GM23338 (cell line): ENCODE measurements around the gene RTKN.
"Not testable (repeated sequence)": the region's sequence is repeated elsewhere in the genome, so short reads cannot be mapped to it uniquely, and the experiment has no call there.

ENCODE experiments used
- CREB1 ChIP-seq: fragments of 250-450 bp; sonication (Bioruptor Pico); IDR thresholded peaks from 2 replicates; pipeline ENCODE4 v1.5.0; 2020; ENCODE audit warnings: low read depth, mild to moderate bottlenecking, moderate library complexity
- EZH2 ChIP-seq: fragments of 200-600 bp; sonication (generic); IDR thresholded peaks from one replicate; pipeline ENCODE4 v1.8.0; 2017; ENCODE audit warnings: antibody characterized with exemption, mild to moderate bottlenecking, low read depth; ENCODE audit not compliant: unreplicated experiment
- EZH2phosphoT487 ChIP-seq: fragments of 200-600 bp; sonication (generic); IDR thresholded peaks from one replicate; pipeline ENCODE4 v1.8.1; 2018; ENCODE audit warnings: antibody characterized with exemption; ENCODE audit not compliant: unreplicated experiment
- JUNB ChIP-seq: IDR thresholded peaks from one replicate; pipeline ENCODE4 v1.6.1; 2016; ENCODE audit warnings: antibody characterized with exemption; ENCODE audit not compliant: unreplicated experiment
- NANOG ChIP-seq: IDR thresholded peaks from 2 replicates; pipeline ENCODE4 v1.6.1; 2016; ENCODE audit warnings: antibody characterized with exemption, borderline replicate concordance
- POLR2AphosphoS5 ChIP-seq: IDR thresholded peaks from 2 replicates; pipeline ENCODE4 v1.6.1; 2016; ENCODE audit warnings: antibody characterized with exemption, low read depth
- STAT1 ChIP-seq: IDR thresholded peaks from one replicate; pipeline ENCODE4 v1.6.1; 2016; ENCODE audit warnings: antibody characterized with exemption; ENCODE audit not compliant: unreplicated experiment
- ZNF114 ChIP-seq: fragments of 250-450 bp; sonication (Bioruptor Pico); IDR thresholded peaks from 2 replicates; pipeline ENCODE4 v1.5.0; 2020; ENCODE audit warnings: mild to moderate bottlenecking, moderate library complexity
- ZNF331 ChIP-seq: fragments of 250-450 bp; sonication (Bioruptor Pico); IDR thresholded peaks from 2 replicates; pipeline ENCODE4 v1.5.0; 2020; ENCODE audit warnings: low read depth, mild to moderate bottlenecking, moderate library complexity
- TF ChIP-seq, protein P1 (sequence below), 2 experiments: fragments of 200-600 bp in 1 of 2; sonication (generic) in 1 of 2; conservative IDR thresholded peaks; 2 replicates each; pipeline versions ENCODE4 v1.5.1 to v1.6.1; 2016 to 2017; ENCODE audit warnings: antibody characterized with exemption in 2 of 2, low read depth in 2 of 2, mild to moderate bottlenecking in 2 of 2, moderate library complexity in 1 of 2
- TF ChIP-seq, protein P2 (sequence below): IDR thresholded peaks from 2 replicates; pipeline ENCODE4 v1.6.1; 2016; ENCODE audit warnings: antibody characterized with exemption
- TF ChIP-seq, protein P3 (sequence below): fragments of 250-450 bp; sonication (Bioruptor Pico); IDR thresholded peaks from 2 replicates; pipeline ENCODE4 v1.5.0; 2020; ENCODE audit warnings: mild to moderate bottlenecking, moderate library complexity
- TF ChIP-seq, protein P4 (sequence below): IDR thresholded peaks from one replicate; pipeline ENCODE4 v1.6.1; 2018; ENCODE audit warnings: antibody characterized with exemption; ENCODE audit not compliant: unreplicated experiment

DNA sequence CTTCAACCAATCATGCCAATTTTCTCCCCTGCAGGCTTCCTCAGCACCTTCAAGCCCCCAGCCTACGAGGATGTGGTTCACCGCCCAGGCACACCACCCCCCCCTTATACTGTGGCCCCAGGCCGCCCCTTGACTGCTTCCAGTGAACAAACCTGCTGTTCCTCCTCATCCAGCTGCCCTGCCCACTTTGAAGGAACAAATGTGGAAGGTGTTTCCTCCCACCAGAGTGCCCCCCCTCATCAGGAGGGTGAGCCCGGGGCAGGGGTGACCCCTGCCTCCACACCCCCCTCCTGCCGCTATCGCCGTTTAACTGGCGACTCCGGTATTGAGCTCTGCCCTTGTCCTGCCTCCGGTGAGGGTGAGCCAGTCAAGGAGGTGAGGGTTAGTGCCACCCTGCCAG, 18.4 kb upstream of the RTKN start:
- TF ChIP-seq, protein P1, sequence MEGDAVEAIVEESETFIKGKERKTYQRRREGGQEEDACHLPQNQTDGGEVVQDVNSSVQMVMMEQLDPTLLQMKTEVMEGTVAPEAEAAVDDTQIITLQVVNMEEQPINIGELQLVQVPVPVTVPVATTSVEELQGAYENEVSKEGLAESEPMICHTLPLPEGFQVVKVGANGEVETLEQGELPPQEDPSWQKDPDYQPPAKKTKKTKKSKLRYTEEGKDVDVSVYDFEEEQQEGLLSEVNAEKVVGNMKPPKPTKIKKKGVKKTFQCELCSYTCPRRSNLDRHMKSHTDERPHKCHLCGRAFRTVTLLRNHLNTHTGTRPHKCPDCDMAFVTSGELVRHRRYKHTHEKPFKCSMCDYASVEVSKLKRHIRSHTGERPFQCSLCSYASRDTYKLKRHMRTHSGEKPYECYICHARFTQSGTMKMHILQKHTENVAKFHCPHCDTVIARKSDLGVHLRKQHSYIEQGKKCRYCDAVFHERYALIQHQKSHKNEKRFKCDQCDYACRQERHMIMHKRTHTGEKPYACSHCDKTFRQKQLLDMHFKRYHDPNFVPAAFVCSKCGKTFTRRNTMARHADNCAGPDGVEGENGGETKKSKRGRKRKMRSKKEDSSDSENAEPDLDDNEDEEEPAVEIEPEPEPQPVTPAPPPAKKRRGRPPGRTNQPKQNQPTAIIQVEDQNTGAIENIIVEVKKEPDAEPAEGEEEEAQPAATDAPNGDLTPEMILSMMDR (conservative IDR thresholded peaks at IDR 0.05; ENCODE audit: low read depth in 2 of 2) = not testable (repeated sequence)
- TF ChIP-seq EZH2; EZH2phosphoT487; POLR2AphosphoS5; ZNF114 (CRISPR knock-in tag); CREB1; NANOG; JUNB; ZNF331 (CRISPR knock-in tag); STAT1: not testable (repeated sequence)
- TF ChIP-seq, protein P2, sequence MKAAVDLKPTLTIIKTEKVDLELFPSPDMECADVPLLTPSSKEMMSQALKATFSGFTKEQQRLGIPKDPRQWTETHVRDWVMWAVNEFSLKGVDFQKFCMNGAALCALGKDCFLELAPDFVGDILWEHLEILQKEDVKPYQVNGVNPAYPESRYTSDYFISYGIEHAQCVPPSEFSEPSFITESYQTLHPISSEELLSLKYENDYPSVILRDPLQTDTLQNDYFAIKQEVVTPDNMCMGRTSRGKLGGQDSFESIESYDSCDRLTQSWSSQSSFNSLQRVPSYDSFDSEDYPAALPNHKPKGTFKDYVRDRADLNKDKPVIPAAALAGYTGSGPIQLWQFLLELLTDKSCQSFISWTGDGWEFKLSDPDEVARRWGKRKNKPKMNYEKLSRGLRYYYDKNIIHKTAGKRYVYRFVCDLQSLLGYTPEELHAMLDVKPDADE = not testable (repeated sequence)
- TF ChIP-seq, protein P3, sequence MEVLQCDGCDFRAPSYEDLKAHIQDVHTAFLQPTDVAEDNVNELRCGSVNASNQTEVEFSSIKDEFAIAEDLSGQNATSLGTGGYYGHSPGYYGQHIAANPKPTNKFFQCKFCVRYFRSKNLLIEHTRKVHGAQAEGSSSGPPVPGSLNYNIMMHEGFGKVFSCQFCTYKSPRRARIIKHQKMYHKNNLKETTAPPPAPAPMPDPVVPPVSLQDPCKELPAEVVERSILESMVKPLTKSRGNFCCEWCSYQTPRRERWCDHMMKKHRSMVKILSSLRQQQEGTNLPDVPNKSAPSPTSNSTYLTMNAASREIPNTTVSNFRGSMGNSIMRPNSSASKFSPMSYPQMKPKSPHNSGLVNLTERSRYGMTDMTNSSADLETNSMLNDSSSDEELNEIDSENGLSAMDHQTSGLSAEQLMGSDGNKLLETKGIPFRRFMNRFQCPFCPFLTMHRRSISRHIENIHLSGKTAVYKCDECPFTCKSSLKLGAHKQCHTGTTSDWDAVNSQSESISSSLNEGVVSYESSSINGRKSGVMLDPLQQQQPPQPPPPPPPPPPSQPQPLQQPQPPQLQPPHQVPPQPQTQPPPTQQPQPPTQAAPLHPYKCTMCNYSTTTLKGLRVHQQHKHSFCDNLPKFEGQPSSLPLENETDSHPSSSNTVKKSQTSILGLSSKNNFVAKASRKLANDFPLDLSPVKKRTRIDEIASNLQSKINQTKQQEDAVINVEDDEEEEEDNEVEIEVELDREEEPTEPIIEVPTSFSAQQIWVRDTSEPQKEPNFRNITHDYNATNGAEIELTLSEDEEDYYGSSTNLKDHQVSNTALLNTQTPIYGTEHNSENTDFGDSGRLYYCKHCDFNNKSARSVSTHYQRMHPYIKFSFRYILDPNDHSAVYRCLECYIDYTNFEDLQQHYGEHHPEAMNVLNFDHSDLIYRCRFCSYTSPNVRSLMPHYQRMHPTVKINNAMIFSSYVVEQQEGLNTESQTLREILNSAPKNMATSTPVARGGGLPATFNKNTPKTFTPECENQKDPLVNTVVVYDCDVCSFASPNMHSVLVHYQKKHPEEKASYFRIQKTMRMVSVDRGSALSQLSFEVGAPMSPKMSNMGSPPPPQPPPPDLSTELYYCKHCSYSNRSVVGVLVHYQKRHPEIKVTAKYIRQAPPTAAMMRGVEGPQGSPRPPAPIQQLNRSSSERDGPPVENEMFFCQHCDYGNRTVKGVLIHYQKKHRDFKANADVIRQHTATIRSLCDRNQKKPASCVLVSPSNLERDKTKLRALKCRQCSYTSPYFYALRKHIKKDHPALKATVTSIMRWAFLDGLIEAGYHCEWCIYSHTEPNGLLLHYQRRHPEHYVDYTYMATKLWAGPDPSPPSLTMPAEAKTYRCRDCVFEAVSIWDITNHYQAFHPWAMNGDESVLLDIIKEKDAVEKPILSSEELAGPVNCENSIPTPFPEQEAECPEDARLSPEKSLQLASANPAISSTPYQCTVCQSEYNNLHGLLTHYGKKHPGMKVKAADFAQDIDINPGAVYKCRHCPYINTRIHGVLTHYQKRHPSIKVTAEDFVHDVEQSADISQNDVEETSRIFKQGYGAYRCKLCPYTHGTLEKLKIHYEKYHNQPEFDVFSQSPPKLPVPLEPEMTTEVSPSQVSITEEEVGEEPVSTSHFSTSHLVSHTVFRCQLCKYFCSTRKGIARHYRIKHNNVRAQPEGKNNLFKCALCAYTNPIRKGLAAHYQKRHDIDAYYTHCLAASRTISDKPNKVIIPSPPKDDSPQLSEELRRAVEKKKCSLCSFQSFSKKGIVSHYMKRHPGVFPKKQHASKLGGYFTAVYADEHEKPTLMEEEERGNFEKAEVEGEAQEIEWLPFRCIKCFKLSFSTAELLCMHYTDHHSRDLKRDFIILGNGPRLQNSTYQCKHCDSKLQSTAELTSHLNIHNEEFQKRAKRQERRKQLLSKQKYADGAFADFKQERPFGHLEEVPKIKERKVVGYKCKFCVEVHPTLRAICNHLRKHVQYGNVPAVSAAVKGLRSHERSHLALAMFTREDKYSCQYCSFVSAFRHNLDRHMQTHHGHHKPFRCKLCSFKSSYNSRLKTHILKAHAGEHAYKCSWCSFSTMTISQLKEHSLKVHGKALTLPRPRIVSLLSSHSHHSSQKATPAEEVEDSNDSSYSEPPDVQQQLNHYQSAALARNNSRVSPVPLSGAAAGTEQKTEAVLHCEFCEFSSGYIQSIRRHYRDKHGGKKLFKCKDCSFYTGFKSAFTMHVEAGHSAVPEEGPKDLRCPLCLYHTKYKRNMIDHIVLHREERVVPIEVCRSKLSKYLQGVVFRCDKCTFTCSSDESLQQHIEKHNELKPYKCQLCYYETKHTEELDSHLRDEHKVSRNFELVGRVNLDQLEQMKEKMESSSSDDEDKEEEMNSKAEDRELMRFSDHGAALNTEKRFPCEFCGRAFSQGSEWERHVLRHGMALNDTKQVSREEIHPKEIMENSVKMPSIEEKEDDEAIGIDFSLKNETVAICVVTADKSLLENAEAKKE (CRISPR knock-in tag) = not testable (repeated sequence)
- TF ChIP-seq, protein P4, sequence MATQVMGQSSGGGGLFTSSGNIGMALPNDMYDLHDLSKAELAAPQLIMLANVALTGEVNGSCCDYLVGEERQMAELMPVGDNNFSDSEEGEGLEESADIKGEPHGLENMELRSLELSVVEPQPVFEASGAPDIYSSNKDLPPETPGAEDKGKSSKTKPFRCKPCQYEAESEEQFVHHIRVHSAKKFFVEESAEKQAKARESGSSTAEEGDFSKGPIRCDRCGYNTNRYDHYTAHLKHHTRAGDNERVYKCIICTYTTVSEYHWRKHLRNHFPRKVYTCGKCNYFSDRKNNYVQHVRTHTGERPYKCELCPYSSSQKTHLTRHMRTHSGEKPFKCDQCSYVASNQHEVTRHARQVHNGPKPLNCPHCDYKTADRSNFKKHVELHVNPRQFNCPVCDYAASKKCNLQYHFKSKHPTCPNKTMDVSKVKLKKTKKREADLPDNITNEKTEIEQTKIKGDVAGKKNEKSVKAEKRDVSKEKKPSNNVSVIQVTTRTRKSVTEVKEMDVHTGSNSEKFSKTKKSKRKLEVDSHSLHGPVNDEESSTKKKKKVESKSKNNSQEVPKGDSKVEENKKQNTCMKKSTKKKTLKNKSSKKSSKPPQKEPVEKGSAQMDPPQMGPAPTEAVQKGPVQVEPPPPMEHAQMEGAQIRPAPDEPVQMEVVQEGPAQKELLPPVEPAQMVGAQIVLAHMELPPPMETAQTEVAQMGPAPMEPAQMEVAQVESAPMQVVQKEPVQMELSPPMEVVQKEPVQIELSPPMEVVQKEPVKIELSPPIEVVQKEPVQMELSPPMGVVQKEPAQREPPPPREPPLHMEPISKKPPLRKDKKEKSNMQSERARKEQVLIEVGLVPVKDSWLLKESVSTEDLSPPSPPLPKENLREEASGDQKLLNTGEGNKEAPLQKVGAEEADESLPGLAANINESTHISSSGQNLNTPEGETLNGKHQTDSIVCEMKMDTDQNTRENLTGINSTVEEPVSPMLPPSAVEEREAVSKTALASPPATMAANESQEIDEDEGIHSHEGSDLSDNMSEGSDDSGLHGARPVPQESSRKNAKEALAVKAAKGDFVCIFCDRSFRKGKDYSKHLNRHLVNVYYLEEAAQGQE = not testable (repeated sequence)
